SK-N-SH treated with all-trans-retinoic acid at 6 μM for 48 hours (cell line): ENCODE data around the gene LDLRAD2.

ENCODE experiments used
- CREB5 ChIP-seq: fragments of 250-450 bp; sonication (Bioruptor Pico); IDR thresholded peaks from 2 replicates; pipeline ENCODE4 v1.5.1; 2020; ENCODE audit warnings: low read depth, mild to moderate bottlenecking, moderate library complexity
- GLIS3 ChIP-seq: fragments of 250-450 bp; sonication (Bioruptor Pico); IDR thresholded peaks from 2 replicates; pipeline ENCODE4 v1.5.0; 2020; ENCODE audit warnings: mild to moderate bottlenecking, moderate library complexity
- RARB ChIP-seq: fragments of 250-450 bp; sonication (Bioruptor Pico); IDR thresholded peaks from 2 replicates; pipeline ENCODE4 v1.8.0; 2021; ENCODE audit warnings: mild to moderate bottlenecking, moderate library complexity
- SNAI2 ChIP-seq: fragments of 250-450 bp; sonication (Bioruptor Pico); IDR thresholded peaks from 2 replicates; pipeline ENCODE4 v1.5.0; 2020; ENCODE audit warnings: mild to moderate bottlenecking, moderate library complexity
- ZFP30 ChIP-seq: fragments of 450-650 bp; formaldehyde crosslinking; IDR thresholded peaks from 2 replicates; pipeline ENCODE4 v1.5.0; 2022; ENCODE audit warnings: mild to moderate bottlenecking, moderate library complexity
- ZNF565 ChIP-seq: fragments of 450-650 bp; formaldehyde crosslinking; conservative IDR thresholded peaks from 2 replicates; pipeline ENCODE4 v1.5.0; 2020; ENCODE audit warnings: low read depth, mild to moderate bottlenecking, moderate library complexity
- TF ChIP-seq, protein P1 (sequence below): fragments of 250-450 bp; sonication (Bioruptor Pico); IDR thresholded peaks from 2 replicates; pipeline ENCODE4 v1.5.1; 2021; ENCODE audit warnings: mild to moderate bottlenecking, moderate library complexity

DNA sequence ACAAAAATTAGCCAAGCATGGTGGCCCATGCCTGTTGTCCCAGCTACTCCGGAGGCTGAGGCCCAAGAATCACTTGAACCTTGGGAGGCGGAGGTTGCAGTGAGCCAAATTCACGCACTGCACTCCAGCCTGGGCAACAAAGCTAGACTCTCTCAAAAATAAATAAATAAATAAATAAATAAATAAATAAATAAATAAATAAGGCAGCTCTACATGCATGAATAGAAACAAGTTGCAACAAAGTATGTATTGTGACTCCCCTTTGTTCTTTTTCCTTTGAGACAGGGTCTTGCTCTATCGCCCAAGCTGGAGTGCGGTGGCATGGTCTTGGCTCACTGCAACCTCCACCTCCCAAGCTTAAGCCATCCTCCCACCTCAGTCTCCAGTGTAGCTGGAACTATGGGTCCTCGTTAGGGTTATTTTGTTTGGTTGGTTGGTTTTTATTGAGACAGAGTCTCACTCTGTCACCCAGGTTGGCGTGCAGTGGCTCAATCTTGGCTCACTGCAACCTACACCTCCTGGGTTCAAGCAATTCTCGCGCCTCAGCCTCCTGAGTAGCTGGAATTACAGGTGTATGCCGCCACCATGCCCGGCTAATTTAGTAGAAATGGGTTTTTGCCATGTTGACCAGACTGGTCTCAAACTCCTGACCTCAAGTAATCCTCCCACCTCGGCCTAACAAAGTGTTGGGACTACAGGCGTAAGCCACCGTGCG lies 37.1 kb upstream of the LDLRAD2 start:
- no peak for TF ChIP-seq ZFP30
- TF ChIP-seq RARB (CRISPR knock-in tag), result no peak
- TF ChIP-seq, protein P1, sequence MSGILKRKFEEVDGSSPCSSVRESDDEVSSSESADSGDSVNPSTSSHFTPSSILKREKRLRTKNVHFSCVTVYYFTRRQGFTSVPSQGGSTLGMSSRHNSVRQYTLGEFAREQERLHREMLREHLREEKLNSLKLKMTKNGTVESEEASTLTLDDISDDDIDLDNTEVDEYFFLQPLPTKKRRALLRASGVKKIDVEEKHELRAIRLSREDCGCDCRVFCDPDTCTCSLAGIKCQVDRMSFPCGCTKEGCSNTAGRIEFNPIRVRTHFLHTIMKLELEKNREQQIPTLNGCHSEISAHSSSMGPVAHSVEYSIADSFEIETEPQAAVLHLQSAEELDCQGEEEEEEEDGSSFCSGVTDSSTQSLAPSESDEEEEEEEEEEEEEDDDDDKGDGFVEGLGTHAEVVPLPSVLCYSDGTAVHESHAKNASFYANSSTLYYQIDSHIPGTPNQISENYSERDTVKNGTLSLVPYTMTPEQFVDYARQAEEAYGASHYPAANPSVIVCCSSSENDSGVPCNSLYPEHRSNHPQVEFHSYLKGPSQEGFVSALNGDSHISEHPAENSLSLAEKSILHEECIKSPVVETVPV (CRISPR knock-in tag), result no peak
- no peak for TF ChIP-seq SNAI2 (CRISPR knock-in tag)
- TF ChIP-seq CREB5 (CRISPR knock-in tag), result no peak
- no peak for TF ChIP-seq ZNF565 (CRISPR knock-in tag)
- no peak for TF ChIP-seq GLIS3 (CRISPR knock-in tag)
